GM12878 (cell line): Measurements from ENCODE around the gene USP16. TPM values are rescaled to one million over a fixed set of nuclear protein-coding genes. Genes with fewer than 3 reads are reported as not detected.
A peak's percentile ranks its signal among the peaks of the same experiment; 100 is the strongest.

ENCODE experiments used
- ATAC-seq: fragments of 200-7000 bp; cut with Tn5 transposase; 3 replicates; pipeline ENCODE4 v1.9.1; 2020; ENCODE audit warnings: mild to moderate bottlenecking, moderate library complexity
- BruUV-seq: library from RNA; stranded (reverse); fragments of 400-500 nt; replicated peaks from 2 replicates; lab custom pipeline; 2021; lab: Mats Ljungman, UMichigan
- CTCF ChIA-PET: fragments of 300-600 bp; sonication (Branson Sonifier 250); formaldehyde crosslinking; extraction: SDS; loops from one replicate; lab custom pipeline; 2021; ENCODE audit warnings: inconsistent platforms; lab: Yijun Ruan, JAX
- POLR2A ChIA-PET: fragments of 350-600 bp; formaldehyde crosslinking; extraction: SDS; loops from one replicate; lab custom pipeline; 2021; ENCODE audit warnings: inconsistent platforms; lab: Charles Lee
- RAD21 ChIA-PET: fragments of 300-600 bp; sonication (Branson Sonifier 250); formaldehyde crosslinking; loops from one replicate; lab custom pipeline; 2023; ENCODE audit warnings: antibody characterized with exemption; ENCODE audit not compliant: unreplicated experiment; lab: Charles Lee
- SMC1A ChIA-PET: fragments of 300-600 bp; sonication (Branson Sonifier 250); formaldehyde crosslinking; loops from one replicate; lab custom pipeline; 2023; ENCODE audit not compliant: unreplicated experiment, uncharacterized antibody; lab: Charles Lee
- DNase-seq: peaks from one replicate; pipeline ENCODE4 v3.0.0-alpha.2; 2011; ENCODE audit warnings: low read depth, low spot score
- FAIRE-seq: peaks from 3 replicates; lab custom pipeline; 2011; peaks lifted over from hg19 to GRCh38; lab: Jason Lieb, UNC
- H2AFZ ChIP-seq: 2 replicates; pipeline ENCODE4 v1.6.0; 2011; ENCODE audit warnings: low read depth, low read length, control low read depth; ENCODE audit not compliant: control insufficient read depth
- H3K27ac ChIP-seq: 2 replicates; pipeline ENCODE4 v1.5.1; 2011; ENCODE audit warnings: control low read depth; ENCODE audit not compliant: control insufficient read depth, insufficient read depth
- H3K27me3 ChIP-seq, 2 experiments: replicated peaks in 1 of 2; 2 replicates each; pipeline versions ENCODE4 v1.6.0 to v1.6.1; 2011; ENCODE audit warnings: low read length in 1 of 2; ENCODE audit not compliant: control insufficient read depth in 2 of 2, insufficient read depth in 2 of 2
- H3K36me3 ChIP-seq, 2 experiments: 2 replicates each; pipeline ENCODE4 v1.5.1; 2011; ENCODE audit warnings: low read length in 1 of 2; ENCODE audit not compliant: control insufficient read depth in 2 of 2, insufficient read depth in 2 of 2
- H3K4me1 ChIP-seq: 2 replicates; pipeline ENCODE4 v1.6.1; 2011; ENCODE audit warnings: mild to moderate bottlenecking, low read length, moderate library complexity, mixed read lengths; ENCODE audit not compliant: control insufficient read depth, insufficient read depth
- H3K4me2 ChIP-seq: 2 replicates; pipeline ENCODE4 v1.6.0; 2011; ENCODE audit warnings: control low read depth; ENCODE audit not compliant: control insufficient read depth, insufficient read depth
- H3K4me3 ChIP-seq: fragments of 200-600 bp; sonication (generic); 2 replicates; pipeline ENCODE4 v1.5.1; 2016
- H3K79me2 ChIP-seq: 2 replicates; pipeline ENCODE4 v1.6.0; 2011; ENCODE audit warnings: low read length; ENCODE audit not compliant: control insufficient read depth, insufficient read depth
- H3K9ac ChIP-seq: 2 replicates; pipeline ENCODE4 v1.8.0; 2011; ENCODE audit warnings: low read length, control low read depth, mixed read lengths; ENCODE audit not compliant: control insufficient read depth, insufficient read depth
- H3K9me3 ChIP-seq: replicated peaks from 3 replicates; pipeline ENCODE4 v1.5.1; 2011; ENCODE audit warnings: mild to moderate bottlenecking, low read length; ENCODE audit not compliant: control insufficient read depth, insufficient read depth
- H4K20me1 ChIP-seq: 2 replicates; pipeline ENCODE4 v1.6.0; 2011; ENCODE audit not compliant: control insufficient read depth, insufficient read depth
- ATF7 ChIP-seq: fragments of 450-650 bp; IDR thresholded peaks from 2 replicates; pipeline ENCODE4 v1.6.1; 2016; ENCODE audit warnings: low read depth, mild to moderate bottlenecking
- BHLHE40 ChIP-seq, 2 experiments: fragments of 450-650 bp in 1 of 2; IDR thresholded peaks; 2 replicates each; pipeline ENCODE4 v1.6.1; 2011 to 2017; ENCODE audit warnings: low read depth in 2 of 2, borderline replicate concordance in 1 of 2, improper control_type of control experiment in 1 of 2, low read length in 1 of 2, mild to moderate bottlenecking in 1 of 2
- CBX5 ChIP-seq: sonication (generic); IDR thresholded peaks from 2 replicates; pipeline ENCODE4 v1.6.1; 2016; ENCODE audit warnings: low read depth, moderate library complexity, mild to moderate bottlenecking, inconsistent platforms
- CREM ChIP-seq: IDR thresholded peaks from 2 replicates; pipeline ENCODE4 v1.6.1; 2014; ENCODE audit warnings: antibody characterized with exemption, low read depth
- DPF2 ChIP-seq: fragments of 450-650 bp; IDR thresholded peaks from 2 replicates; pipeline ENCODE4 v1.6.1; 2017; ENCODE audit warnings: mild to moderate bottlenecking
- EP300 ChIP-seq, 2 experiments: fragments of 150-350 bp in 1 of 2; IDR thresholded peaks; 2 replicates each; pipeline ENCODE4 v1.6.1; 2011 to 2012; ENCODE audit warnings: low read depth in 2 of 2, low read length in 2 of 2, borderline replicate concordance in 1 of 2, improper control_type of control experiment in 1 of 2, inconsistent platforms in 1 of 2; ENCODE audit not compliant: control insufficient read depth in 1 of 2
- FOXK2 ChIP-seq: fragments of 450-650 bp; IDR thresholded peaks from 2 replicates; pipeline ENCODE4 v1.6.1; 2017; ENCODE audit warnings: mild to moderate bottlenecking, moderate library complexity
- HDGF ChIP-seq: fragments of 450-650 bp; IDR thresholded peaks from 2 replicates; pipeline ENCODE4 v1.6.1; 2016; ENCODE audit warnings: antibody characterized with exemption
- IKZF1 ChIP-seq: fragments of 450-650 bp; conservative IDR thresholded peaks from 2 replicates; pipeline ENCODE4 v1.6.1; 2017; ENCODE audit warnings: antibody characterized with exemption, mild to moderate bottlenecking
- IKZF2 ChIP-seq, 2 experiments: fragments of 450-650 bp; IDR thresholded peaks; 2 replicates each; pipeline ENCODE4 v1.6.1; 2017; ENCODE audit warnings: mild to moderate bottlenecking in 2 of 2, moderate library complexity in 2 of 2
- MTA2 ChIP-seq: fragments of 450-650 bp; IDR thresholded peaks from 2 replicates; pipeline ENCODE4 v1.6.1; 2016; ENCODE audit warnings: low read depth, mild to moderate bottlenecking, moderate library complexity
- MTA3 ChIP-seq: IDR thresholded peaks from 2 replicates; pipeline ENCODE4 v1.6.1; 2012; ENCODE audit warnings: low read length, inconsistent platforms, borderline replicate concordance
- MXI1 ChIP-seq: fragments of 150-350 bp; IDR thresholded peaks from 2 replicates; pipeline ENCODE4 v1.6.1; 2011; ENCODE audit warnings: low read depth, mild to moderate bottlenecking, inconsistent platforms, low read length, improper control_type of control experiment
- NBN ChIP-seq: fragments of 450-650 bp; IDR thresholded peaks from 2 replicates; pipeline ENCODE4 v1.6.1; 2016
- POLR2AphosphoS5 ChIP-seq: IDR thresholded peaks from 2 replicates; pipeline ENCODE4 v1.6.1; 2011; ENCODE audit warnings: mild to moderate bottlenecking, low read length, inconsistent platforms
- RAD21 ChIP-seq: IDR thresholded peaks from 2 replicates; pipeline ENCODE4 v1.6.1; 2011; ENCODE audit warnings: mild to moderate bottlenecking, low read depth, low read length, moderate library complexity; ENCODE audit not compliant: insufficient read depth
- RCOR1 ChIP-seq: conservative IDR thresholded peaks from 2 replicates; pipeline ENCODE4 v1.6.1; 2012; ENCODE audit warnings: low read depth, low read length, improper control_type of control experiment
- RFX5 ChIP-seq: IDR thresholded peaks from 2 replicates; pipeline ENCODE4 v1.6.1; 2011; ENCODE audit warnings: low read depth, low read length, improper control_type of control experiment
- RUNX3 ChIP-seq: IDR thresholded peaks from 2 replicates; pipeline ENCODE4 v1.6.1; 2012; ENCODE audit warnings: low read length, inconsistent platforms
- SMAD1 ChIP-seq: fragments of 450-650 bp; IDR thresholded peaks from 2 replicates; pipeline ENCODE4 v1.6.1; 2018; ENCODE audit warnings: mild to moderate bottlenecking, low read depth; ENCODE audit not compliant: partially characterized antibody
- SMARCA5 ChIP-seq: fragments of 450-650 bp; IDR thresholded peaks from 2 replicates; pipeline ENCODE4 v1.6.1; 2017; ENCODE audit warnings: mild to moderate bottlenecking
- SREBF1 ChIP-seq: IDR thresholded peaks from 2 replicates; pipeline ENCODE4 v1.6.1; 2012; ENCODE audit warnings: mild to moderate bottlenecking, low read length
- TCF7 ChIP-seq: IDR thresholded peaks from 2 replicates; pipeline ENCODE4 v1.6.1; 2014; ENCODE audit warnings: antibody characterized with exemption, borderline replicate concordance
- ZBED1 ChIP-seq: IDR thresholded peaks from 2 replicates; pipeline ENCODE4 v1.6.1; 2016; ENCODE audit warnings: borderline replicate concordance
- WGBS: methylation state at CpG from one replicate; pipeline ENCODE4 v1.1.6; 2016; ENCODE audit warnings: low lambda C conversion rate; ENCODE audit not compliant: insufficient replicate concordance, insufficient coverage; ENCODE audit errors: missing lambda C conversion rate; 5-methylcytosine and 5-hydroxymethylcytosine counted together
- in situ Hi-C: fragments of 300-500 bp; cut with MboI; formaldehyde crosslinking; loops from 9 replicates; pipeline ENCODE4 v1.14.3; 2018; ENCODE audit warnings: mixed read lengths
- intact Hi-C: fragments of 100-400 bp; cut with micrococcal nuclease; formaldehyde crosslinking; loops from one replicate; pipeline ENCODE4 v1.14.2; 2022; ENCODE audit not compliant: unreplicated experiment
- polyA plus RNA-seq, 11 experiments: library from polyadenylated mRNA; depleted of rRNA in 4 of 11; unstranded in 6 of 11; stranded (reverse) in 5 of 11; fragments of >200 nt; fragmentation: Nextera tagmentation in 4 of 11; fragmentation: Illumina TruSeq in 1 of 11; extraction: Ambion mirVana in 4 of 11; extraction: Trizol in 1 of 11; gene quantifications; 1 replicate in 1 of 11; 2 replicates in 10 of 11; pipeline versions ENCODE4 v1.2.1 to v1.2.3, GENCODE V29; 2011 to 2016; ENCODE audit warnings: inconsistent platforms in 2 of 11, missing spikeins in 2 of 11, low read depth in 1 of 11
- total RNA-seq, 4 experiments: library from RNA; depleted of rRNA in 3 of 4; stranded (reverse); fragments of >200 nt in 3 of 4; fragmentation: Illumina TruSeq in 1 of 4; extraction: Trizol in 1 of 4; gene quantifications; 2 replicates each; pipeline versions ENCODE4 v1.2.1 to v1.2.3, GENCODE V29; 2013 to 2021

The USP16 gene
- total and polyA plus RNA-seq, 10 of the 15 experiments (the other 5 are each of a cell fraction or from before 2014, with no cell fraction given), result 29.5 to 68.7 (median 52.3) TPM

GRCh38 chr21:29077651-29078090, 53.2 kb downstream of the USP16 start (continued):
- TF ChIP-seq ATF7, result no peak

GRCh38 chr21:29078869-29079767, 54.6 kb downstream of the USP16 start:
- RAD21 ChIA-PET, result interaction anchor here (0.6 to 7.2 kb wide), 14 partner anchors 9 to 293 kb away, joined by 3 to 64 read pairs (median 4); partner anchors contain the start of gene BACH1
- in situ Hi-C loops (loop anchor here (5.0 kb wide), 1 partner anchor 228 kb away; no protein-coding TSS in a partner anchor), intact Hi-C loops (loop anchor here (2.0 to 5.0 kb wide), 2 partner anchors 87 to 222 kb away; partner anchors contain the start of gene LTN1)
- SMC1A ChIA-PET, result interaction anchor here (0.5 to 2.2 kb wide), 23 partner anchors 9 to 584 kb away, joined by 3 to 17 read pairs (median 3); partner anchors contain the start of gene BACH1
- no TSS peak for BruUV-seq
- peak overlapping the region; percentile 72 for H3K4me2 ChIP-seq
- H3K9ac ChIP-seq, result peak overlapping the region; percentile 43; the same call in 1 of the 2 replicates
- H3K27me3 ChIP-seq, result no peaks in the 10 kb centered on the region
- peaks cover 6% of the 10 kb centered on the region for H3K79me2 ChIP-seq
- H3K4me1 ChIP-seq, result peaks cover 16% of the 10 kb centered on the region
- POLR2A ChIA-PET, result interaction anchor here (0.5 to 8.7 kb wide), 11 partner anchors 9 to 292 kb away, joined by 3 to 68 read pairs (median 3); partner anchors contain the start of gene USP16
- no peaks in the 10 kb centered on the region for H4K20me1 ChIP-seq
- peaks cover 2% of the 10 kb centered on the region; the same call in 1 of the 3 replicates for H3K9me3 ChIP-seq
- 38% methylated on average over 8 of the region's 8 CpGs for WGBS
- peak overlapping the region; percentile 71 for H2AFZ ChIP-seq
- peak; percentile 68 for DNase-seq
- peak; percentile 83 for FAIRE-seq
- peak overlapping the region; percentile 41; the same call in 1 of the 2 replicates for H3K4me3 ChIP-seq
- no peaks in the 10 kb centered on the region for H3K36me3 ChIP-seq
- CTCF ChIA-PET, result interaction anchor here (0.6 to 2.8 kb wide), 14 partner anchors 9 to 1969 kb away, joined by 3 to 12 read pairs (median 4); no protein-coding TSS in a partner anchor
- peak; percentile 69 for ATAC-seq
- H3K27ac ChIP-seq, result peak overlapping the region; percentile 60
- TF ChIP-seq MXI1, result 0 out of 2 replicates have a peak, but pooled peaks have one; percentile 39
- 0 out of 2 replicates have a peak, but pooled peaks have one; percentile 65 for TF ChIP-seq HDGF
- TF ChIP-seq MTA2, result no peak
- no peak; a peak in 1 of 4 replicates for TF ChIP-seq IKZF2 (IDR thresholded peaks at IDR 0.05)
- TF ChIP-seq SMARCA5, result peak; percentile 63; the same call in 1 of the 2 replicates
- no peak for TF ChIP-seq RUNX3
- no peak for TF ChIP-seq RAD21
- TF ChIP-seq MTA3, result no peak
- TF ChIP-seq EP300 (IDR thresholded peaks at IDR 0.05; ENCODE audit: borderline replicate concordance in 1 of 2, control insufficient read depth in 1 of 2, low read depth in 2 of 2, low read length in 2 of 2), result 0 out of 4 replicates have a peak, but pooled peaks of 1 of the 2 experiments have one; percentile 34
- peak; percentile 55 for TF ChIP-seq IKZF1
- no peak for TF ChIP-seq RCOR1
- TF ChIP-seq ATF7, result no peak
- peak; percentile 35; the same call in 1 of the 2 replicates for TF ChIP-seq RFX5
- no peak for TF ChIP-seq CBX5
- no peak for TF ChIP-seq FOXK2
- no peak for TF ChIP-seq BHLHE40 (IDR thresholded peaks at IDR 0.05; ENCODE audit: borderline replicate concordance in 1 of 2, low read depth in 2 of 2, low read length in 1 of 2)
- no peak for TF ChIP-seq TCF7
- no peak for TF ChIP-seq ZBED1
- 0 out of 2 replicates have a peak, but pooled peaks have one; percentile 31 for TF ChIP-seq DPF2
- TF ChIP-seq SREBF1, result no peak
- TF ChIP-seq POLR2AphosphoS5, result peak; percentile 59
- TF ChIP-seq CREM, result no peak
- TF ChIP-seq SMAD1, result peak; percentile 95
- peak; percentile 27; the same call in 1 of the 2 replicates for TF ChIP-seq NBN
